ENCODE data around the gene IFT20.

Gene IFT20

DNA sequence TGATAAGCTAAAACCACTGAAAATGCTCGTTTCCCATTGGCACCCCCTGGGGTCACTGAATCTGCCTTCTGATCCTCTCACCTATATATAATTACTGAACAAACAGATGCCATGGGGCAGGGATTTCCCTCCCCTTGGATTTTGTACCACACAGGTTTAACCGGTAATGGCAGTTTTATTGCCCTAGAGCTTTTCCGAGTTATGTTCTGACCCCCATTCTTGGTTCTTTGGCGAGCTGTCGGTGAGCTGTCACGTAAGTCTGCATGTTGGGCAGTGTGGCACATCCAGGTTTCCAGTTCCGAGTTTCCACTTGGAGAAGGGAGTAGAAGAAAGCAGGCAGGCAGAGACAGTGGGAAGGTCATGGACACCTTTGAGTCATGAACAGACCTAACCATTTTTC, 9.2 kb downstream of the IFT20 start:
- Histone ChIP-seq H4K8ac (ENCODE audit: low read depth, low read length) (no peak overlapping the region), H2BK120ac (ENCODE audit: low read depth, low read length) (no peak overlapping the region), H3K18ac (ENCODE audit: low read length) (no peak overlapping the region), H2AK5ac (ENCODE audit: low read depth, low read length) (no peak overlapping the region), H3K79me1 (ENCODE audit: low read depth, low read length) (peaks cover 2% of the 10 kb centered on the region), H2AFZ (ENCODE audit: low read length) (no peak overlapping the region), H2BK12ac (ENCODE audit: low read length) (no peak overlapping the region), H3K27me3 (ENCODE audit: control insufficient read depth in 3 of 3, insufficient read depth in 3 of 3, low read depth in 1 of 3, low read length in 3 of 3) (no peaks in the 10 kb centered on the region), H4K91ac (ENCODE audit: low read depth, low read length, poor library complexity) (no peak overlapping the region), H3K23ac (ENCODE audit: low read depth, low read length, poor library complexity) (no peak overlapping the region), H3K4me2 (ENCODE audit: insufficient read depth, low read length, poor library complexity, severe bottlenecking) (no peak overlapping the region), H3K4me3 (ENCODE audit: low read length in 2 of 2) (no peak overlapping the region), H3K27ac (replicated peaks; ENCODE audit: low read length) (no peak overlapping the region), H3K4ac (ENCODE audit: low read length) (no peak overlapping the region), H2BK5ac (ENCODE audit: low read length) (no peak overlapping the region), H3K36me3 (replicated peaks in 1 of 2; ENCODE audit: control insufficient read depth in 2 of 2, insufficient read depth in 2 of 2, low read length in 2 of 2) (peaks cover 24 to 90% of the 10 kb centered on the region in 2 donors), H3K14ac (ENCODE audit: low read length) (no peak overlapping the region), H3K9ac (ENCODE audit: low read depth, low read length, poor library complexity) (no peak overlapping the region), H2BK15ac (ENCODE audit: low read length) (no peak overlapping the region), H3K9me3 (replicated peaks in 1 of 2; ENCODE audit: control insufficient read depth in 2 of 2, insufficient read depth in 1 of 2, low read depth in 1 of 2, low read length in 2 of 2) (peaks cover 0 to 1% of the 10 kb centered on the region in 2 donors), H3K4me1 (ENCODE audit: control insufficient read depth in 2 of 2, insufficient read depth in 1 of 2, low read depth in 1 of 2, low read length in 2 of 2) (peaks cover 13 to 19% of the 10 kb centered on the region in 2 donors)
- no CpG with 5 or more reads among the region's 7 CpGs for WGBS, 2 donors (ENCODE audit: extremely low coverage in 2 of 2, insufficient read length in 2 of 2, insufficient replicate concordance in 1 of 2)
- DNase-seq (ENCODE audit: low spot score): no peak

- peaks cover 21 to 91% of the 10 kb centered on the region in 2 donors for H3K36me3 ChIP-seq (replicated peaks in 1 of 2; ENCODE audit: control insufficient read depth in 2 of 2, insufficient read depth in 2 of 2, low read length in 2 of 2)
- no peak overlapping the region for H3K4me2 ChIP-seq (ENCODE audit: insufficient read depth, low read length, poor library complexity, severe bottlenecking)
- H4K8ac ChIP-seq (ENCODE audit: low read depth, low read length): no peak overlapping the region
- no CpG with 5 or more reads among the region's 5 CpGs for WGBS, 2 donors (ENCODE audit: extremely low coverage in 2 of 2, insufficient read length in 2 of 2, insufficient replicate concordance in 1 of 2)
- no peaks in the 10 kb centered on the region for H3K27me3 ChIP-seq (ENCODE audit: control insufficient read depth in 3 of 3, insufficient read depth in 3 of 3, low read depth in 1 of 3, low read length in 3 of 3)
- H2BK15ac ChIP-seq (ENCODE audit: low read length): no peak overlapping the region
- no peak overlapping the region for H3K4me3 ChIP-seq (ENCODE audit: low read length in 2 of 2)
- no peak overlapping the region for H3K23ac ChIP-seq (ENCODE audit: low read depth, low read length, poor library complexity)
- peaks cover 2% of the 10 kb centered on the region for H3K79me1 ChIP-seq (ENCODE audit: low read depth, low read length)
- no peak overlapping the region for H2BK12ac ChIP-seq (ENCODE audit: low read length)
- H3K4ac ChIP-seq (ENCODE audit: low read length): no peak overlapping the region
- no peak overlapping the region for H2BK120ac ChIP-seq (ENCODE audit: low read depth, low read length)
- no peak for DNase-seq (ENCODE audit: low spot score)
- H3K9ac ChIP-seq (ENCODE audit: low read depth, low read length, poor library complexity): no peak overlapping the region
- H3K14ac ChIP-seq (ENCODE audit: low read length): no peak overlapping the region
- H3K4me1 ChIP-seq (ENCODE audit: control insufficient read depth in 2 of 2, insufficient read depth in 1 of 2, low read depth in 1 of 2, low read length in 2 of 2): peaks cover 13 to 26% of the 10 kb centered on the region in 2 donors
- peaks cover 0 to 10% of the 10 kb centered on the region in 2 donors for H3K9me3 ChIP-seq (replicated peaks in 1 of 2; ENCODE audit: control insufficient read depth in 2 of 2, insufficient read depth in 1 of 2, low read depth in 1 of 2, low read length in 2 of 2)
- H4K91ac ChIP-seq (ENCODE audit: low read depth, low read length, poor library complexity): no peak overlapping the region
- no peak overlapping the region for H2BK5ac ChIP-seq (ENCODE audit: low read length)
- H3K27ac ChIP-seq (replicated peaks; ENCODE audit: low read length): peak overlapping the region; percentile 17
- H2AFZ ChIP-seq (ENCODE audit: low read length): no peak overlapping the region
- H3K18ac ChIP-seq (ENCODE audit: low read length): no peak overlapping the region
- no peak overlapping the region for H2AK5ac ChIP-seq (ENCODE audit: low read depth, low read length)
Measured at GRCh38 chr17:28325211-28325610, 10.1 kb downstream of the IFT20 start.

DNA sequence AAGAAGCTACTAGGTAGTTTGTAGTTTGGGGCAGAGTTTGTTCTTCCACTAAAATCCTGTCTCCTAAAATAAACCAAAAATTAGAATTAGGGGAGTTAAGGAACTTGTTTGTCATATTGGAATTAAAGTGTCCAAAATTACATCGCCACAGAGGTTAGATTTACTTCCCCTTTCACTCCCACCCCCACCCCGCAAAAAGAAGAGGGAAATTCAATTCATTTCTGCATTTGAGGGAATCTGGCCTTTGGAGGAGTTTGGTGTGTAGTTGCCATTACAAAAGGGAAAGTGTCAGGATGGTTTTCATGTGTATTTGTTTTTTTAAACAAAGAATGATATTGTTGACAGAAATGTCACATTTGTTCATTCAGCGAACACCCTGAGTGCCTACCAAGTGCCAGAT, 10.5 kb downstream of the IFT20 start:
- no peak for DNase-seq (ENCODE audit: low spot score)
- Histone ChIP-seq H3K14ac (ENCODE audit: low read length) (no peak overlapping the region), H3K18ac (ENCODE audit: low read length) (no peak overlapping the region), H2AFZ (ENCODE audit: low read length) (no peak overlapping the region), H3K36me3 (replicated peaks in 1 of 2; ENCODE audit: control insufficient read depth in 2 of 2, insufficient read depth in 2 of 2, low read length in 2 of 2) (peaks cover 21 to 94% of the 10 kb centered on the region in 2 donors), H3K27me3 (ENCODE audit: control insufficient read depth in 3 of 3, insufficient read depth in 3 of 3, low read depth in 1 of 3, low read length in 3 of 3) (no peaks in the 10 kb centered on the region), H3K79me1 (ENCODE audit: low read depth, low read length) (peaks cover 2% of the 10 kb centered on the region), H4K8ac (ENCODE audit: low read depth, low read length) (no peak overlapping the region), H3K9me3 (replicated peaks in 1 of 2; ENCODE audit: control insufficient read depth in 2 of 2, insufficient read depth in 1 of 2, low read depth in 1 of 2, low read length in 2 of 2) (peaks cover 0 to 10% of the 10 kb centered on the region in 2 donors), H3K4ac (ENCODE audit: low read length) (no peak overlapping the region), H3K4me3 (ENCODE audit: low read length in 2 of 2) (no peak overlapping the region), H3K4me1 (ENCODE audit: control insufficient read depth in 2 of 2, insufficient read depth in 1 of 2, low read depth in 1 of 2, low read length in 2 of 2) (peaks cover 13 to 28% of the 10 kb centered on the region in 2 donors), H2BK15ac (ENCODE audit: low read length) (no peak overlapping the region), H2BK12ac (ENCODE audit: low read length) (no peak overlapping the region), H2AK5ac (ENCODE audit: low read depth, low read length) (no peak overlapping the region), H2BK120ac (ENCODE audit: low read depth, low read length) (no peak overlapping the region), H3K9ac (ENCODE audit: low read depth, low read length, poor library complexity) (no peak overlapping the region), H3K27ac (replicated peaks; ENCODE audit: low read length) (peak overlapping the region; percentile 17), H3K23ac (ENCODE audit: low read depth, low read length, poor library complexity) (no peak overlapping the region), H4K91ac (ENCODE audit: low read depth, low read length, poor library complexity) (no peak overlapping the region), H3K4me2 (ENCODE audit: insufficient read depth, low read length, poor library complexity, severe bottlenecking) (no peak overlapping the region), H2BK5ac (ENCODE audit: low read length) (no peak overlapping the region)
- no CpG with 5 or more reads among the region's 3 CpGs for WGBS, 2 donors (ENCODE audit: extremely low coverage in 2 of 2, insufficient read length in 2 of 2, insufficient replicate concordance in 1 of 2)

DNA sequence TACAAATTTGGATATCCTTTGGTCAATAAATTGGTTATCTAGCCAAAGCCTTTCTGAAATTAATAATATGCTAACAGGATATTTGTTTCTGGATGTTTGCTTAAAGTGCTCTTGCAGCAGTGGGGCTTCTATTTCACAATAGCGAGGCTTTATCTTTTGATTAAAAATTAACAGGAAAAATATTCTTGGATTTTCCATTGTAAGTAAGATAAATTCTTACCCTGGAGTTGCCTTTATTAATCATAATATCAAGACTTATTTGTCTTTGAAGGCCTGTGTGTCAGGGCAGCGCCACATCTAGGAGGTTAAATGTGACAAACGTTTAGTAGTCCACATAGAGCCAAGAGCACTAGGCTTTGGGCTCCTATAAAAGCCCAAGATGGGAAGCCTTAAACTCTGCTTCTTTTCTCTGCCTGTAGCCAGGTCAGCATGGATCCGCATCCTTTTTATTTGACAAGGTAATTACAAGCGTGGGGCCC, 11.0 kb downstream of the IFT20 start:
- Histone ChIP-seq H3K27ac (replicated peaks; ENCODE audit: low read length) (no peak overlapping the region), H3K27me3 (ENCODE audit: control insufficient read depth in 3 of 3, insufficient read depth in 3 of 3, low read depth in 1 of 3, low read length in 3 of 3) (no peaks in the 10 kb centered on the region), H3K4me2 (ENCODE audit: insufficient read depth, low read length, poor library complexity, severe bottlenecking) (no peak overlapping the region), H3K9ac (ENCODE audit: low read depth, low read length, poor library complexity) (no peak overlapping the region), H3K9me3 (replicated peaks in 1 of 2; ENCODE audit: control insufficient read depth in 2 of 2, insufficient read depth in 1 of 2, low read depth in 1 of 2, low read length in 2 of 2) (peaks cover 0 to 10% of the 10 kb centered on the region in 2 donors), H3K4ac (ENCODE audit: low read length) (no peak overlapping the region), H4K91ac (ENCODE audit: low read depth, low read length, poor library complexity) (no peak overlapping the region), H2BK5ac (ENCODE audit: low read length) (no peak overlapping the region), H3K4me1 (ENCODE audit: control insufficient read depth in 2 of 2, insufficient read depth in 1 of 2, low read depth in 1 of 2, low read length in 2 of 2) (peaks cover 13 to 29% of the 10 kb centered on the region in 2 donors), H2AFZ (ENCODE audit: low read length) (no peak overlapping the region), H3K36me3 (replicated peaks in 1 of 2; ENCODE audit: control insufficient read depth in 2 of 2, insufficient read depth in 2 of 2, low read length in 2 of 2) (peaks cover 19 to 91% of the 10 kb centered on the region in 2 donors), H2BK15ac (ENCODE audit: low read length) (no peak overlapping the region), H3K23ac (ENCODE audit: low read depth, low read length, poor library complexity) (no peak overlapping the region), H2BK12ac (ENCODE audit: low read length) (no peak overlapping the region), H3K79me1 (ENCODE audit: low read depth, low read length) (peaks cover 2% of the 10 kb centered on the region), H3K18ac (ENCODE audit: low read length) (no peak overlapping the region), H2AK5ac (ENCODE audit: low read depth, low read length) (no peak overlapping the region), H2BK120ac (ENCODE audit: low read depth, low read length) (no peak overlapping the region), H3K4me3 (ENCODE audit: low read length in 2 of 2) (no peak overlapping the region), H4K8ac (ENCODE audit: low read depth, low read length) (no peak overlapping the region), H3K14ac (ENCODE audit: low read length) (no peak overlapping the region)
- no peak for DNase-seq (ENCODE audit: low spot score)
- WGBS, 2 donors (ENCODE audit: extremely low coverage in 2 of 2, insufficient read length in 2 of 2, insufficient replicate concordance in 1 of 2): no CpG with 5 or more reads among the region's 5 CpGs
